ENCODE results near the gene RPA3. TPM values are rescaled to one million over a fixed set of nuclear protein-coding genes. Genes with fewer than 3 reads are reported as not detected.
A peak's percentile ranks its signal among the peaks of the same experiment; 100 is the strongest.

RPA3 gene
- total RNA-seq, 1 donor from 2014 or later: 20.7 TPM

- no peaks in the 10 kb centered on the region for H3K9me3 Mint-ChIP-seq (ENCODE audit: unreplicated experiment)
- H3K27ac Mint-ChIP-seq (ENCODE audit: unreplicated experiment): peak overlapping the region; percentile 69
- TF ChIP-seq CTCF (IDR thresholded peaks at IDR 0.05; ENCODE audit: partially characterized antibody, unreplicated experiment): no peak
- H3K27me3 Mint-ChIP-seq (ENCODE audit: unreplicated experiment): no peaks in the 10 kb centered on the region
- peaks cover 35% of the 10 kb centered on the region for H3K4me1 Mint-ChIP-seq (ENCODE audit: low read depth, unreplicated experiment)
- DNase-seq: no peak
- H3K36me3 Mint-ChIP-seq (ENCODE audit: unreplicated experiment): no peaks in the 10 kb centered on the region
- H3K4me3 Mint-ChIP-seq (ENCODE audit: unreplicated experiment): peak overlapping the region; percentile 13
Observed at GRCh38 chr7:7707806-7708205, 10.6 kb downstream of the RPA3 start.

- Mint-ChIP-seq H3K4me3 (ENCODE audit: unreplicated experiment) (no peak overlapping the region), H3K4me1 (ENCODE audit: low read depth, unreplicated experiment) (peaks cover 40% of the 10 kb centered on the region), H3K9me3 (ENCODE audit: unreplicated experiment) (no peaks in the 10 kb centered on the region), H3K27ac (ENCODE audit: unreplicated experiment) (peak overlapping the region; percentile 82), H3K27me3 (ENCODE audit: unreplicated experiment) (no peaks in the 10 kb centered on the region), H3K36me3 (ENCODE audit: unreplicated experiment) (no peaks in the 10 kb centered on the region)
- no peak for TF ChIP-seq CTCF (IDR thresholded peaks at IDR 0.05; ENCODE audit: partially characterized antibody, unreplicated experiment)
- DNase-seq: no peak
Observed at GRCh38 chr7:7707246-7707645, 11.2 kb downstream of the RPA3 start.

GRCh38 chr7:7706556-7707172 is 11.7 kb downstream of the RPA3 start:
- TF ChIP-seq CTCF (IDR thresholded peaks at IDR 0.05; ENCODE audit: partially characterized antibody, unreplicated experiment): no peak
- H3K4me3 Mint-ChIP-seq (ENCODE audit: unreplicated experiment): no peak overlapping the region
- H3K27ac Mint-ChIP-seq (ENCODE audit: unreplicated experiment): peak overlapping the region; percentile 82
- no peaks in the 10 kb centered on the region for H3K36me3 Mint-ChIP-seq (ENCODE audit: unreplicated experiment)
- H3K9me3 Mint-ChIP-seq (ENCODE audit: unreplicated experiment): no peaks in the 10 kb centered on the region
- no peak for DNase-seq
- H3K27me3 Mint-ChIP-seq (ENCODE audit: unreplicated experiment): no peaks in the 10 kb centered on the region
- peaks cover 43% of the 10 kb centered on the region for H3K4me1 Mint-ChIP-seq (ENCODE audit: low read depth, unreplicated experiment)

- Mint-ChIP-seq H3K4me3 (ENCODE audit: unreplicated experiment) (peak overlapping the region; percentile 51), H3K36me3 (ENCODE audit: unreplicated experiment) (no peaks in the 10 kb centered on the region), H3K27ac (ENCODE audit: unreplicated experiment) (peak overlapping the region; percentile 63), H3K4me1 (ENCODE audit: low read depth, unreplicated experiment) (peaks cover 46% of the 10 kb centered on the region), H3K27me3 (ENCODE audit: unreplicated experiment) (no peaks in the 10 kb centered on the region), H3K9me3 (ENCODE audit: unreplicated experiment) (no peaks in the 10 kb centered on the region)
- TF ChIP-seq CTCF (IDR thresholded peaks at IDR 0.05; ENCODE audit: partially characterized antibody, unreplicated experiment): no peak
- no peak for DNase-seq
Observed at GRCh38 chr7:7706101-7706511, 12.3 kb downstream of the RPA3 start.

GRCh38 chr7:7705318-7705717 is 13.1 kb downstream of the RPA3 start:
- DNase-seq: no peak
- no peaks in the 10 kb centered on the region for H3K9me3 Mint-ChIP-seq (ENCODE audit: unreplicated experiment)
- TF ChIP-seq CTCF (IDR thresholded peaks at IDR 0.05; ENCODE audit: partially characterized antibody, unreplicated experiment): no peak
- no peak overlapping the region for H3K27ac Mint-ChIP-seq (ENCODE audit: unreplicated experiment)
- peaks cover 46% of the 10 kb centered on the region for H3K4me1 Mint-ChIP-seq (ENCODE audit: low read depth, unreplicated experiment)
- H3K4me3 Mint-ChIP-seq (ENCODE audit: unreplicated experiment): no peak overlapping the region
- no peaks in the 10 kb centered on the region for H3K27me3 Mint-ChIP-seq (ENCODE audit: unreplicated experiment)
- no peaks in the 10 kb centered on the region for H3K36me3 Mint-ChIP-seq (ENCODE audit: unreplicated experiment)

All from glutamatergic neuron (in vitro differentiated cells).